HepG2 (cell line): Measurements from ENCODE around the gene PPIG. TPM values are rescaled to one million over a fixed set of nuclear protein-coding genes. Genes with fewer than 3 reads are reported as not detected.

Experiments used
- KLF13 ChIP-seq: sonication (generic); formaldehyde crosslinking; IDR thresholded peaks from 2 replicates; pipeline ENCODE4 v1.4.0; 2020; ENCODE audit warnings: mild to moderate bottlenecking, missing genetic modification reagents
- NCOR1 ChIP-seq: fragments of 200-600 bp; sonication (generic); IDR thresholded peaks from 2 replicates; pipeline ENCODE4 v1.7.0; 2017; ENCODE audit warnings: antibody characterized with exemption, low read length, borderline replicate concordance
- NFIC ChIP-seq: IDR thresholded peaks from 2 replicates; pipeline ENCODE4 v1.6.1; 2012; ENCODE audit warnings: mild to moderate bottlenecking, low read length, inconsistent platforms
- PHB2 ChIP-seq: fragments of 450-650 bp; IDR thresholded peaks from 2 replicates; pipeline ENCODE4 v1.6.1; 2018; ENCODE audit not compliant: partially characterized antibody
- TOE1 ChIP-seq: sonication (generic); formaldehyde crosslinking; IDR thresholded peaks from 2 replicates; pipeline ENCODE4 v1.4.0; 2020; ENCODE audit warnings: mild to moderate bottlenecking, missing genetic modification reagents
- ZNF572 ChIP-seq: sonication (generic); formaldehyde crosslinking; IDR thresholded peaks from 2 replicates; pipeline ENCODE4 v1.5.1; 2020; ENCODE audit warnings: mild to moderate bottlenecking, missing genetic modification reagents
- polyA plus RNA-seq, 8 experiments: library from polyadenylated mRNA; depleted of rRNA in 3 of 8; stranded (reverse) in 7 of 8; unstranded in 1 of 8; fragments of >200 nt; fragmentation: Illumina TruSeq in 4 of 8; extraction: Trizol in 4 of 8; gene quantifications; 2 replicates each; pipeline versions ENCODE4 v1.2.1 to v1.2.3, GENCODE V29; 2011 to 2016; ENCODE audit warnings: low read depth in 4 of 8, missing spikeins in 1 of 8, mixed read lengths in 1 of 8; ENCODE audit not compliant: insufficient read depth in 1 of 8
- total RNA-seq, 5 experiments: library from RNA; depleted of rRNA; stranded (reverse); fragments of >200 nt; fragmentation: Illumina TruSeq; extraction: Trizol; gene quantifications; 2 replicates each; pipeline ENCODE4 v1.2.3, GENCODE V29; 2016; ENCODE audit warnings: low read depth in 1 of 5
- TF ChIP-seq, protein P1 (sequence below): sonication (generic); formaldehyde crosslinking; conservative IDR thresholded peaks from 2 replicates; pipeline ENCODE4 v1.4.0; 2020; ENCODE audit warnings: mild to moderate bottlenecking, missing genetic modification reagents, moderate library complexity
- TF ChIP-seq, protein P2 (sequence below): IDR thresholded peaks from 2 replicates; pipeline ENCODE4 v1.6.1; 2016
- TF ChIP-seq, protein P3 (sequence below): sonication (generic); formaldehyde crosslinking; IDR thresholded peaks from 2 replicates; pipeline ENCODE4 v1.4.0; 2020; ENCODE audit warnings: mild to moderate bottlenecking, missing genetic modification reagents
- TF ChIP-seq, protein P4 (sequence below): sonication (generic); formaldehyde crosslinking; IDR thresholded peaks from 2 replicates; pipeline ENCODE4 v1.4.0; 2020; ENCODE audit warnings: low read depth, missing genetic modification reagents

PPIG gene
- total and polyA plus RNA-seq, 2 of the 13 experiments (the other 11 are each of a cell fraction or from before 2014, with no cell fraction given): 31.3 to 81.0 TPM

DNA sequence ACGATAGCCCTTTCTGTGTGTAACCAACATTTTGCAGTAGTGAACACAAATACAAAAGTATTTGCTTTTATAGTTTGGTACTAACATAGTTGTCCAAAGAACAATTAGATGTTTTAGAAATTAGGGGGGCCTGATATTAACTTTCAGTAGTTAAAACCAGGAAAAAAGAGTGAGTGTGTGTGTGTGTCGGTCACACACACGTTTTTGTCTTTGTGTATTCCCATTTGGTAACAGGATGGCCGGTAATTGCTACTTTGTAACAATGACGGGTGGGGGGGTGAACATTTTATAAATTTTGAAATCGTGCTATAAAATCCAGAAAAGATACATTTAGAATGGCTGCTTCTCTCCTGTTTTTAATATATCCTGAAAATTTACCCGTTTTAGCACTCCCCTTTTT lies 1.5 kb downstream of the PPIG start (continued):
- TF ChIP-seq, protein P1, sequence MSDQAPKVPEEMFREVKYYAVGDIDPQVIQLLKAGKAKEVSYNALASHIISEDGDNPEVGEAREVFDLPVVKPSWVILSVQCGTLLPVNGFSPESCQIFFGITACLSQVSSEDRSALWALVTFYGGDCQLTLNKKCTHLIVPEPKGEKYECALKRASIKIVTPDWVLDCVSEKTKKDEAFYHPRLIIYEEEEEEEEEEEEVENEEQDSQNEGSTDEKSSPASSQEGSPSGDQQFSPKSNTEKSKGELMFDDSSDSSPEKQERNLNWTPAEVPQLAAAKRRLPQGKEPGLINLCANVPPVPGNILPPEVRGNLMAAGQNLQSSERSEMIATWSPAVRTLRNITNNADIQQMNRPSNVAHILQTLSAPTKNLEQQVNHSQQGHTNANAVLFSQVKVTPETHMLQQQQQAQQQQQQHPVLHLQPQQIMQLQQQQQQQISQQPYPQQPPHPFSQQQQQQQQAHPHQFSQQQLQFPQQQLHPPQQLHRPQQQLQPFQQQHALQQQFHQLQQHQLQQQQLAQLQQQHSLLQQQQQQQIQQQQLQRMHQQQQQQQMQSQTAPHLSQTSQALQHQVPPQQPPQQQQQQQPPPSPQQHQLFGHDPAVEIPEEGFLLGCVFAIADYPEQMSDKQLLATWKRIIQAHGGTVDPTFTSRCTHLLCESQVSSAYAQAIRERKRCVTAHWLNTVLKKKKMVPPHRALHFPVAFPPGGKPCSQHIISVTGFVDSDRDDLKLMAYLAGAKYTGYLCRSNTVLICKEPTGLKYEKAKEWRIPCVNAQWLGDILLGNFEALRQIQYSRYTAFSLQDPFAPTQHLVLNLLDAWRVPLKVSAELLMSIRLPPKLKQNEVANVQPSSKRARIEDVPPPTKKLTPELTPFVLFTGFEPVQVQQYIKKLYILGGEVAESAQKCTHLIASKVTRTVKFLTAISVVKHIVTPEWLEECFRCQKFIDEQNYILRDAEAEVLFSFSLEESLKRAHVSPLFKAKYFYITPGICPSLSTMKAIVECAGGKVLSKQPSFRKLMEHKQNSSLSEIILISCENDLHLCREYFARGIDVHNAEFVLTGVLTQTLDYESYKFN (CRISPR knock-in tag): 0 out of 2 replicates have a peak, but pooled peaks have one; percentile 1
- TF ChIP-seq PHB2: no peak
- TF ChIP-seq ZNF572 (CRISPR knock-in tag): no peak
- TF ChIP-seq NFIC: 0 out of 2 replicates have a peak, but pooled peaks have one; percentile 27
- peak; percentile 53; the same call in 1 of the 2 replicates for TF ChIP-seq NCOR1
- no peak for TF ChIP-seq TOE1 (CRISPR knock-in tag)
- TF ChIP-seq, protein P2, sequence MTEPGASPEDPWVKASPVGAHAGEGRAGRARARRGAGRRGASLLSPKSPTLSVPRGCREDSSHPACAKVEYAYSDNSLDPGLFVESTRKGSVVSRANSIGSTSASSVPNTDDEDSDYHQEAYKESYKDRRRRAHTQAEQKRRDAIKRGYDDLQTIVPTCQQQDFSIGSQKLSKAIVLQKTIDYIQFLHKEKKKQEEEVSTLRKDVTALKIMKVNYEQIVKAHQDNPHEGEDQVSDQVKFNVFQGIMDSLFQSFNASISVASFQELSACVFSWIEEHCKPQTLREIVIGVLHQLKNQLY (CRISPR knock-in tag): 0 out of 2 replicates have a peak, but pooled peaks have one; percentile 5
- TF ChIP-seq, protein P3, sequence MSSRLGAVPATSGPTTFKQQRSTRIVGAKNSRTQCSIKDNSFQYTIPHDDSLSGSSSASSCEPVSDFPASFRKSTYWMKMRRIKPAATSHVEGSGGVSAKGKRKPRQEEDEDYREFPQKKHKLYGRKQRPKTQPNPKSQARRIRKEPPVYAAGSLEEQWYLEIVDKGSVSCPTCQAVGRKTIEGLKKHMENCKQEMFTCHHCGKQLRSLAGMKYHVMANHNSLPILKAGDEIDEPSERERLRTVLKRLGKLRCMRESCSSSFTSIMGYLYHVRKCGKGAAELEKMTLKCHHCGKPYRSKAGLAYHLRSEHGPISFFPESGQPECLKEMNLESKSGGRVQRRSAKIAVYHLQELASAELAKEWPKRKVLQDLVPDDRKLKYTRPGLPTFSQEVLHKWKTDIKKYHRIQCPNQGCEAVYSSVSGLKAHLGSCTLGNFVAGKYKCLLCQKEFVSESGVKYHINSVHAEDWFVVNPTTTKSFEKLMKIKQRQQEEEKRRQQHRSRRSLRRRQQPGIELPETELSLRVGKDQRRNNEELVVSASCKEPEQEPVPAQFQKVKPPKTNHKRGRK (CRISPR knock-in tag): no peak
- TF ChIP-seq, protein P4, sequence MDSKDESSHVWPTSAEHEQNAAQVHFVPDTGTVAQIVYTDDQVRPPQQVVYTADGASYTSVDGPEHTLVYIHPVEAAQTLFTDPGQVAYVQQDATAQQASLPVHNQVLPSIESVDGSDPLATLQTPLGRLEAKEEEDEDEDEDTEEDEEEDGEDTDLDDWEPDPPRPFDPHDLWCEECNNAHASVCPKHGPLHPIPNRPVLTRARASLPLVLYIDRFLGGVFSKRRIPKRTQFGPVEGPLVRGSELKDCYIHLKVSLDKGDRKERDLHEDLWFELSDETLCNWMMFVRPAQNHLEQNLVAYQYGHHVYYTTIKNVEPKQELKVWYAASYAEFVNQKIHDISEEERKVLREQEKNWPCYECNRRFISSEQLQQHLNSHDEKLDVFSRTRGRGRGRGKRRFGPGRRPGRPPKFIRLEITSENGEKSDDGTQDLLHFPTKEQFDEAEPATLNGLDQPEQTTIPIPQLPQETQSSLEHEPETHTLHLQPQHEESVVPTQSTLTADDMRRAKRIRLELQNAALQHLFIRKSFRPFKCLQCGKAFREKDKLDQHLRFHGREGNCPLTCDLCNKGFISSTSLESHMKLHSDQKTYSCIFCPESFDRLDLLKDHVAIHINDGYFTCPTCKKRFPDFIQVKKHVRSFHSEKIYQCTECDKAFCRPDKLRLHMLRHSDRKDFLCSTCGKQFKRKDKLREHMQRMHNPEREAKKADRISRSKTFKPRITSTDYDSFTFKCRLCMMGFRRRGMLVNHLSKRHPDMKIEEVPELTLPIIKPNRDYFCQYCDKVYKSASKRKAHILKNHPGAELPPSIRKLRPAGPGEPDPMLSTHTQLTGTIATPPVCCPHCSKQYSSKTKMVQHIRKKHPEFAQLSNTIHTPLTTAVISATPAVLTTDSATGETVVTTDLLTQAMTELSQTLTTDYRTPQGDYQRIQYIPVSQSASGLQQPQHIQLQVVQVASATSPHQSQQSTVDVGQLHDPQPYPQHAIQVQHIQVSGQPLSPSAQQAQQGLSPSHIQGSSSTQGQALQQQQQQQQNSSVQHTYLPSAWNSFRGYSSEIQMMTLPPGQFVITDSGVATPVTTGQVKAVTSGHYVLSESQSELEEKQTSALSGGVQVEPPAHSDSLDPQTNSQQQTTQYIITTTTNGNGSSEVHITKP (CRISPR knock-in tag): no peak
- TF ChIP-seq KLF13 (CRISPR knock-in tag): no peak
